ENCODE measurements around the gene WDR88.
"Not testable (repeated sequence)": the region's sequence is repeated elsewhere in the genome, so short reads cannot be mapped to it uniquely, and the experiment has no call there.

The WDR88 gene

DNA sequence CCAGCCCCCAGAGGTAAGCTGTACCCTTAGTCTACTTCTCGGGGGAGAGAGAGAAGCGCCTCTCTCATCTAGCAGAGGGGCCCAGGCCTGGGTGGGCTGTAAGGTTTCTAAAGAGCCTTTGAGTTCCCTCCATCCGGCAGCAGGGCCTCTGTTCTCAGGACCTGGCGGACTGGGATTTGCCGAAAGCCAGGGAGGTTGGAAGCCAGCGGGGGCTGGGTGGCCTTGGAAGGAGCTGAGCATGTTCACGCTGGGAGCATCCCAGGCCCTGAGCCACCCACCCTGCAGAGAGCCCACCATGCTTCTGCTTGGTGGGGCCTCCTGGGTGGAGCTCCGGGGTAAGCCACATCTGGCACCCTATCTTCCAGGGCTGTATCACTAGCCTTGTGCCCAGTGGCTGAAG, 86.0 kb downstream of the WDR88 start:
- TF ChIP-seq, protein P1, sequence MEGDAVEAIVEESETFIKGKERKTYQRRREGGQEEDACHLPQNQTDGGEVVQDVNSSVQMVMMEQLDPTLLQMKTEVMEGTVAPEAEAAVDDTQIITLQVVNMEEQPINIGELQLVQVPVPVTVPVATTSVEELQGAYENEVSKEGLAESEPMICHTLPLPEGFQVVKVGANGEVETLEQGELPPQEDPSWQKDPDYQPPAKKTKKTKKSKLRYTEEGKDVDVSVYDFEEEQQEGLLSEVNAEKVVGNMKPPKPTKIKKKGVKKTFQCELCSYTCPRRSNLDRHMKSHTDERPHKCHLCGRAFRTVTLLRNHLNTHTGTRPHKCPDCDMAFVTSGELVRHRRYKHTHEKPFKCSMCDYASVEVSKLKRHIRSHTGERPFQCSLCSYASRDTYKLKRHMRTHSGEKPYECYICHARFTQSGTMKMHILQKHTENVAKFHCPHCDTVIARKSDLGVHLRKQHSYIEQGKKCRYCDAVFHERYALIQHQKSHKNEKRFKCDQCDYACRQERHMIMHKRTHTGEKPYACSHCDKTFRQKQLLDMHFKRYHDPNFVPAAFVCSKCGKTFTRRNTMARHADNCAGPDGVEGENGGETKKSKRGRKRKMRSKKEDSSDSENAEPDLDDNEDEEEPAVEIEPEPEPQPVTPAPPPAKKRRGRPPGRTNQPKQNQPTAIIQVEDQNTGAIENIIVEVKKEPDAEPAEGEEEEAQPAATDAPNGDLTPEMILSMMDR (IDR thresholded peaks at IDR 0.05; ENCODE audit: low read depth, low read length) = no peak
- no peak for DNase-seq (ENCODE audit: extremely low read depth, low read depth)

DNA sequence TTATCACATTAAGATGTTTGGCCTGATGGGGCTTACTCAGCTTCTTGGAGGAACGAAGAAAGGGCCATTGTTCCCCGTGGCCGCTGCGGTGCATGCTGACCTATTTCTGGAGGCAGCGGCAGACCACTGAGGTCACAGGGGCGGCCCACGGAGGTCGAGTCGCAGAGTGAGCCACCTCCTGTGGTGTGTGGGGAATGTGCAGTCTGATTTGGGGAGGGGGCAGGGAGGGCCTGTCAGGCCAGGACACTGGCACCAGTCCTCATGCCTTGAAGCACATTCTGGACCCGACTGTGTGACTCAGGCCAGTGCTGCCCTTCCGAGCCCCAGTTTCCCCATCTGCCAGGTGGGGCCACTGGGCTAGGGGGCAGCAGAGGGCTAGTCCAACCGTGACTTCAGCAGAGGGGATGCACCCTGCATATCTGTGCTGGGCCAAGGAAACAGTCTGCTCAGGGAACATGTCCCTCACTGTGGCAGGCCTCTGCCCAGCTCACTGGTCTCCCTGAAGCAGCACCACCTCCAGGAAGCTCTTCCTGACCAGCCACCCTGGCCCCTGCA, 87.4 kb downstream of the WDR88 start:
- no peak for DNase-seq (ENCODE audit: extremely low read depth, low read depth)
- TF ChIP-seq, protein P1 (IDR thresholded peaks at IDR 0.05; ENCODE audit: low read depth, low read length) = peak; percentile 12

DNA sequence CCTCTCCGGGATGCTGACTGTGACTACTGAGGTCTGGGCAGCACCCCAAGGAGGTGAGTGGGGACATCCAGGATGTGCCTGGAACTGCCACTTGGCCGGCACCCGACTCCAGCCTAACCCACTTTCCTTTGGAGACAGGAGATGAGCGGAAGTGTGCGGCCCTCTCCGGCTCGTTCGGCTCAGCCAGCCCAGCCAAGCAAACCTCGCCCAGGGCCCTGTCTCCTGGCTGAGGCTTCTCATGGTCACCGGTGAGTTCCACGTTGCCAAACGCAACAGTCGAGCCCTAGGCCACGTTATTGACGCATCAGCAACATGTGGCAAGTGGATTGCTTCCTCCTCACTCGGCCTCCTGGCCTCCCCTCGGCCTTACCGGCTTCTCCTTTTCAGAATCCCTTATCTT, 88.2 kb downstream of the WDR88 start:
- no peak for DNase-seq (ENCODE audit: extremely low read depth, low read depth)
- TF ChIP-seq, protein P1 (IDR thresholded peaks at IDR 0.05; ENCODE audit: low read depth, low read length) = no peak

DNA sequence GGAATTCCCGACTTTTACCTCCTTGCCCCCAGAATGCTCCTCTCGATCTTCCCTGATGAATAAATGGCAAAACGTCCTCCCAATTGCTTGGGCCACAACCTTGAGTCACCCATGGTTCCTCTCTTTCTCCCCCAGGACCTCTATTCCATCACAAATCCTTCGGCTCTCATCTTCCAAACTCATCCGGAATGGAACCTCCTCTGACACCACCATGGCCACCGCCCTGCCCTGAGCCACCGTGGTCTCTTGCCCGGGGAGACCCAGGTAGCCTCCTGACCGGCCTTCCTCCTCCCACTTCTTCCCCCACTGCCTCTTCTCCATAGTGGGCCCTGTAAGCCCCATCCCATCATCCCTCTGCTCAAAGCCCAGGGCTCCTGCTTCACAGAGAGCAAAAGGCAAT, 88.8 kb downstream of the WDR88 start:
- TF ChIP-seq, protein P1 (IDR thresholded peaks at IDR 0.05; ENCODE audit: low read depth, low read length) = no peak
- no peak for DNase-seq (ENCODE audit: extremely low read depth, low read depth)

DNA sequence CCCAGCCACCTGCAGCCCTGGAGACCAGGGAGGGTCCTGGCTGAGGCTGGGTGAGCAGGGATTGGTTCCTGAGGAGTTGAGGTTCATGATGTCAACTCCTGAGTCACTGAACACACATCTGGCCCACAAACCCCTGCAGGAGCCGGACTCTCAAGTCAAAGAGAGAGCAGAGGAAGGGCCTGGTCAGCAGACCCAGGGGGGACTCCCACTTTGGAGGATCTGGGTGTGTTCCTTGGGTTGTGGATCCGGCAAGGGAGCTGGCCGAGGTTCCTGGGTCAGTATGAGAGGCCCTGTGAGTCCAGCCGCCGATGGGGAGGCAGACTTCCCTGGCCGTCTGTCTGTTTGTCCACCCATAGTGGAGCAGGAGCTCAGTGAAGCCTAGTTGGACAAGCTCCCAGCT, 89.7 kb downstream of the WDR88 start:
- no peak for DNase-seq (ENCODE audit: extremely low read depth, low read depth)
- TF ChIP-seq, protein P1 (IDR thresholded peaks at IDR 0.05; ENCODE audit: low read depth, low read length) = no peak

DNA sequence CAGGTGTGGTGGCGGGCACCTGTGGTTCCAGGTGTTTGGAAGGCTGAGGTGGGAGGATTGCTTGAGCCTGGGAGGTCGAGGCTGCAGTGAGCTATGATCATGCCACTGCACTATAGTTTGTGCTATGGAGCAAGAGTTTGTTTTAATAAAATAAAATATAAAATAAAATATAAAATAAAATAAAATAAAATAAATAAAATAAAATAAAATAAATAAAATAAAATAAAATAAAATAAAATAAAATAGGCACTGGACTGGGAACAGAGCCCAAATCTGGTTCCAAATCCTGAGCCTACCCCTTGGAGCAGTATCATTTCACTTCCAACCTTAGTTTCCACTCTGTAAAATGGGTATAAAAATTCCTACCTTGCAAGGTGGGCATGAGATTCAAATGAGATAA, 90.3 kb downstream of the WDR88 start:
- not testable (repeated sequence) for DNase-seq (ENCODE audit: extremely low read depth, low read depth)

DNA sequence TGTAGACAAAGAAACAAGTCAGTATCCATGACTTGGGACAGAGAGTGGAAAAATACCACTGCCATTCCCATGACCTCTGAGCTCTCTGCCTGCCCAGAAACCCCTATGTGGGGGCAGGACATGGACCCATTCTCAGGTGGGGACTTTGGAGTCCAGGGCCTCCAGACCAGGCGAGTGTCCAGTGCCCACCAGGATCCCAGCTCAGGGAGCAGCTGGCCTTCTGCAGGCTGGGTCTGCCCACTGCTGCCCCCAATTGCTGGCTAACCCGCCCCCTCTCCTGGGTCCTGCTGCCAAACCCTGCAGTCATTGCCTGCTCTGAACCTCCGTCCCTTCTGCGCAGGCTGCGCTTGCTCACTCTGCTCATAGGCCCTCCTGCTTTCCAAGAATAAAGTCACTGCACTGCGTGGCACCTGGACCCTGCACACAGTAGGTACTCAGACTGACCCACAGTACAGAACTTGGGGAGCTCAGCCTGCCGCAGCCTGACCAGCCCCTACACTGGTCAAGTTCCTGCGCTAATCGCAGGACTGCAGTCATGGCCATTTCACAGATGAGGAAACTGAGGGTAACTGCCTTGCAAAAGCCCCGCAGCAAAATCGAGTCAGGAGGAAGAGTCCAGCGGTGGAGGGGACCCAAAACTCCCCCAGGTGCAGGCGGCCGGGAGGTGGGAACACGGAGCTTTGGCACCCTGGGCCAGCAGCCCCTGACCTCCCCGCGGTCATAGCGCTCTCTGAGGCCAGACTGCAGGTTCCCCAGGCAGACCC, 93.0 kb downstream of the WDR88 start:
- no peak for DNase-seq (ENCODE audit: extremely low read depth, low read depth)
- TF ChIP-seq, protein P1 (IDR thresholded peaks at IDR 0.05; ENCODE audit: low read depth, low read length) = no peak
